ENCODE measurements around the gene UBE2E1.

The UBE2E1 gene

GRCh38 chr3:23805633-23806533 lies at the start of gene UBE2E1:
TSS of gene UBE2E1 (plus strand) at chr3:23805955. CDS start at chr3:23807270, 1,315 bp downstream.
- DNase-seq: peak; percentile 81

GRCh38 chr3:23756206-23756840 lies 49.4 kb upstream of the UBE2E1 start:
- no peak for DNase-seq

- no peak for DNase-seq
These were observed 47.4 kb upstream of the UBE2E1 start for GRCh38 chr3:23758253-23758838.

DNA sequence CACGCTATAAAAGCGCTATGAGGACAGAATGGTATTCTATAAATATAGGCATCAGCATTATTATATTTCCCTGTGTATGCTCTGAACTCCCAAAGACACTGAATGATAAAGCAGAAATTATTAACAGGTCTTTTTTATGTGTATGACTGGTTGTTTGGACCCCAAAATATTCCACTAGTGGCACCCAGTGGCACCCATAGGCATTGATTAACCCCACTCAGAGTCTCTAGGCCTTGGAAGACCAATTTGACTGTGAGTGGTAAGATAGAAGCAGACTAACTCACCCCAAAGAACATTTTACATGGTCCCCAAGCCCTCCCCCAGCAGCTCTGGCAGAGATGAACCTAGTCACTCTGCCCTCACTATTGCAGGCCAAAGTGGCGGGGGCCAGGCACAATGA lies 45.4 kb upstream of the UBE2E1 start:
- DNase-seq: no peak

- DNase-seq: no peak
These were observed 44.8 kb upstream of the UBE2E1 start for GRCh38 chr3:23760871-23761373.

- DNase-seq: no peak
These were observed 44.3 kb upstream of the UBE2E1 start for GRCh38 chr3:23761440-23761896.

GRCh38 chr3:23762214-23762613 lies 43.5 kb upstream of the UBE2E1 start:
- no peak for DNase-seq

- peak; percentile 82 for DNase-seq
These were observed 42.8 kb upstream of the UBE2E1 start for GRCh38 chr3:23762759-23763477.

- DNase-seq: no peak
These were observed 41.3 kb upstream of the UBE2E1 start for GRCh38 chr3:23764407-23764806.

- DNase-seq: no peak
These were observed 38.2 kb upstream of the UBE2E1 start for GRCh38 chr3:23767546-23767945.

- no peak for DNase-seq
These were observed 30.4 kb upstream of the UBE2E1 start for GRCh38 chr3:23775254-23775909.

GRCh38 chr3:23776352-23776891 lies 29.3 kb upstream of the UBE2E1 start:
- no peak for DNase-seq

DNA sequence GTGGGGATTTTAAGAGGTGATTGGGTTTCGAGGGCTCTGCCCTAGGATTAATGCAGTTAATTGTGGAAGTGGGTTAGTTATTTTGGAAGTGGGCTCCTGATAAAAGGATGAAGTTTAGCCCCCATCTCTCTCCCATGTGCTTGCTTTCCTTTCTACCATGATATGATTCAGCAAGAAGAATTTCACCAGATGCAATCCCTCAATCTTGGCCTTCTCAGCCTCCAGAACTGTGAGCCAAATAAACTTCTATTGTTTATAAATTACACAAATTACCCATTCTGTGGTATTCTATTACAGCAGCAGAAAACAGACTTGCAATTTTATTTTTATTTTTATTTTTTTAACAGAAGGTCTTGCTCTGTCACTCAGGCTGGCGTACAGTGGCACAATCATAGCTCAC lies 27.3 kb upstream of the UBE2E1 start:
- DNase-seq: no peak

GRCh38 chr3:23779841-23780240 lies 25.9 kb upstream of the UBE2E1 start:
- no peak for DNase-seq

- DNase-seq: no peak
These were observed 24.7 kb upstream of the UBE2E1 start for GRCh38 chr3:23781051-23781450.

DNA sequence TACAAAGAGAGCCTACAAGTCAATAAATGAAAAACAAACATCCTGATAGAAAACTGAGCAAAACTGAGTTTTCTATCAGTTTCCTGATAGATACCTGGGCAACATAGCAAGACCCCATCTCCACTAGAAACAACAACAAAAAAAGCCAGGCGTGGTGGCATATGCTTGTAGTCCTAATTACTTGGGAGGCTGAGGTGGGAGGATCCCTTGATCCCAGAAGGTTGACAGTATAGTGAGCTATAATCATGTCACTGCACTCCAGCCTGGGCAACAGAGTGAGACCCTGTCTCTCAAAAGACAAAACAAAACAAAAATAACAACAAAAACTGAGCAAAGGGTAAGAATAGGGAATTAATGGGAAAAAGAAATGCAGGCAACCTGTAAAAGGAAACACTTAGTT lies 23.9 kb upstream of the UBE2E1 start:
- DNase-seq: no peak

DNA sequence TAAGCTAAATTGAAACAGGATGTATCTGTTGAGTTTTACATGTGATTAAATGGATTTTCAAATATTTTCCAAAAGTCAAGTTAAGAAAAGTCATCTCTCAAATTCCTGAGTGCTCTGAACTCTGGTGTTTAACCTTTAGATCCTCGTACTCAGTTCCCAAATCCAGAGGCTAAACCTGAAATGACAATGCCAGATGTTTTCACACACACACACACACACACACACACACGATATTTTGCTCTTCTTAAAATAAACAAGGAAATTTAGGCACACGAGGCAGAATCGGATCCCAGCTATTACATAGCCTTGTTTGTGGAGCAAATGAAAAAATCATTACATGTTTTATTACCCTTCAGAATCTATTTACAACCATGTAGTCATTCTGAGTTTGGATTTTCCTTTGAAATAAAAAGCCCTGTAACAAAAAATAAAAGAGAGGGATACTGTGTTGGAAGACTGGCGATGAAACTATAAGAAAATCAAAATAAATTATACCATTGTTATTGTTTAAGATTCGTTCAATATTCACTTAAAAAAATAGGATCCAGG lies 20.6 kb upstream of the UBE2E1 start:
- no peak for DNase-seq

DNA sequence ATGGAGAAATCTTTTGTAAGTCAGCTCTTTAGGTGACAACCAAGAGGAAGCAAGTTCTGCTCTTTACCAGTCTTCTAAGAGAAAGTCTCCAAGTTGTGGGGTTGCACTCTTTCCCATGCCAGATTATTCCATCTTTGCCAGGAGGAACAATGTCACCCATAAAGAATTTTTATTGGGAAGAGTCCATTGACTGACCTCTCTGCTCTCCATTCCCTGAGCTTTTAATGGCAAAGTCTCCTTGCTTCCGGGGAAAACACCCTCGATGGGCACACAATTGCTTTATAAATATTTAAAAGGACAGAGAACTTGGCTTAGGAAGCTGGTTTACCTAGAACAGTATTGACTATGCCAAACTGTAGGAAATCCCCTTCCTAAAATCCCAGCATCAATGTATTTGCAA lies 19.9 kb upstream of the UBE2E1 start:
- no peak for DNase-seq

DNA sequence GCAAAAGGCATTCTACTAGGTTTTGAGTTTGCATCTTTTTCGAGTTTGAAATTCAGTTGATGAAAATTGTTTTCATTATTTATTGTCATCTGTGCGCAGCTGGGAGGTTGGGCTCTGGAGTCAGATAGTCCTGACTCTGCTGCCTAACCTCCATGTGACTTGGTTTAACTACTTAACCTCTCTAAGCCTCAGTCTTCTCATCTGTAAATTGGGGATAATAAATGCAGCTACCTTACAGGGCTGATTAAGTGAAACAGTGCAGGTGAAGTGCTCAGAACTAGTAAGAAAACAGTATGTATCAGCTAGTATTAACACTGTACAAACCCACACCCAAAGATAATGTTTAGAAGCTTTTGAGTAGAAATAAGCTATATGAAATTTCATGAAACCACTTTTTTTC lies 14.1 kb upstream of the UBE2E1 start:
- no peak for DNase-seq

DNA sequence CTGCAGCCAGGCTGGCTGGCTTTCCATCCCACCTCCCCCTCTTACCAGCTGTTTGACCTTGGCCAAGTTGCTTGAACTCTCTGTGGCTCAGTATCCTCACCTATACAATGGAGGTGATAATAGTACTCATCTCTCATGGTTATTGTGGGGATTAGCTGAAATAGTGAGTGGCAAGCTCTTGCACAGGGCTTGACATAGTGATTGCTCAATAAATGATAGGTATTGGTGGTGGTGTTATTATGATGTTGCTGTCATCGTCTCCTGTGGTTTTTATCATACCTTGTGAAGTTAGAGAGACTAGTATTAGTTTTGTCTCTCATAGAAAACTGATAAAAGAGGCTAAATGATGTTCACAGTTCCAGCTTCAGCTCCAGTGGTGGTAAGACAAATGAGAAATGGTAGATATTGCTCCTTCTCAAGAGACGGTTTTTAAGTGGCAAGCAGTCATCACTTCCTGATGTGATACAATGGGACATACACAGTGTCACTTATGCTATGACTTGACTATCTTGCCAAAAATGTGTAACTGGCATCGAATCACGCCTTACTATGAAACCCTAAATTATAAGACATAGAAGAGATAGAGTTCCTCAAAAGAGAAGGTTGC lies 12.1 kb upstream of the UBE2E1 start:
- DNase-seq: no peak

DNA sequence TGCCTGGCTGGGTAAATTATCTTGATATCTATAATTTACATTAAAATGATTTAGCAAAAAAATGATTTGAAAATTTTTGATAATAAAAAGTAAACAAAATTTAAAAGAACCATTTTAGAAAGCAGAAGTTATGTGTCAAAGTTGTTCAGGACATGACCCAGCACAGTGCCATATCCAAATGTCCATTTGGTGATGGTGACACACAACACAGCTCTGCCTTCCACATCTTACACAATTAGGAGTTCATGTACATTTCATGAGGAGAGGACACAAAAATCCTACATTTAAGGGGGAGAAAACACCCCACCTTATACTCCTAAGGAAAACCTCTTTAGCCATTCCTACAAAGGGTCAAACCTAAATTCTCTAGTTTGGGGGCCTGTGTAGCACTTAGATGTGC lies 10.7 kb upstream of the UBE2E1 start:
- DNase-seq: no peak

Measured in right hindlimb (tissue), 1 donor.